Vein endothelial cell (primary cell): ENCODE data around the gene SARDH. TPM values are rescaled to one million over a fixed set of nuclear protein-coding genes. Genes with fewer than 3 reads are reported as not detected.

ENCODE experiments used
- total RNA-seq: library from RNA; depleted of rRNA; stranded (reverse); fragments of >200 nt; gene quantifications from 2 replicates; pipeline ENCODE4 v1.2.3, GENCODE V29; 2012

Gene SARDH, protein sequence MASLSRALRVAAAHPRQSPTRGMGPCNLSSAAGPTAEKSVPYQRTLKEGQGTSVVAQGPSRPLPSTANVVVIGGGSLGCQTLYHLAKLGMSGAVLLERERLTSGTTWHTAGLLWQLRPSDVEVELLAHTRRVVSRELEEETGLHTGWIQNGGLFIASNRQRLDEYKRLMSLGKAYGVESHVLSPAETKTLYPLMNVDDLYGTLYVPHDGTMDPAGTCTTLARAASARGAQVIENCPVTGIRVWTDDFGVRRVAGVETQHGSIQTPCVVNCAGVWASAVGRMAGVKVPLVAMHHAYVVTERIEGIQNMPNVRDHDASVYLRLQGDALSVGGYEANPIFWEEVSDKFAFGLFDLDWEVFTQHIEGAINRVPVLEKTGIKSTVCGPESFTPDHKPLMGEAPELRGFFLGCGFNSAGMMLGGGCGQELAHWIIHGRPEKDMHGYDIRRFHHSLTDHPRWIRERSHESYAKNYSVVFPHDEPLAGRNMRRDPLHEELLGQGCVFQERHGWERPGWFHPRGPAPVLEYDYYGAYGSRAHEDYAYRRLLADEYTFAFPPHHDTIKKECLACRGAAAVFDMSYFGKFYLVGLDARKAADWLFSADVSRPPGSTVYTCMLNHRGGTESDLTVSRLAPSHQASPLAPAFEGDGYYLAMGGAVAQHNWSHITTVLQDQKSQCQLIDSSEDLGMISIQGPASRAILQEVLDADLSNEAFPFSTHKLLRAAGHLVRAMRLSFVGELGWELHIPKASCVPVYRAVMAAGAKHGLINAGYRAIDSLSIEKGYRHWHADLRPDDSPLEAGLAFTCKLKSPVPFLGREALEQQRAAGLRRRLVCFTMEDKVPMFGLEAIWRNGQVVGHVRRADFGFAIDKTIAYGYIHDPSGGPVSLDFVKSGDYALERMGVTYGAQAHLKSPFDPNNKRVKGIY
- 0.33 and 0.67 TPM in 2 replicates for total RNA-seq

DNA sequence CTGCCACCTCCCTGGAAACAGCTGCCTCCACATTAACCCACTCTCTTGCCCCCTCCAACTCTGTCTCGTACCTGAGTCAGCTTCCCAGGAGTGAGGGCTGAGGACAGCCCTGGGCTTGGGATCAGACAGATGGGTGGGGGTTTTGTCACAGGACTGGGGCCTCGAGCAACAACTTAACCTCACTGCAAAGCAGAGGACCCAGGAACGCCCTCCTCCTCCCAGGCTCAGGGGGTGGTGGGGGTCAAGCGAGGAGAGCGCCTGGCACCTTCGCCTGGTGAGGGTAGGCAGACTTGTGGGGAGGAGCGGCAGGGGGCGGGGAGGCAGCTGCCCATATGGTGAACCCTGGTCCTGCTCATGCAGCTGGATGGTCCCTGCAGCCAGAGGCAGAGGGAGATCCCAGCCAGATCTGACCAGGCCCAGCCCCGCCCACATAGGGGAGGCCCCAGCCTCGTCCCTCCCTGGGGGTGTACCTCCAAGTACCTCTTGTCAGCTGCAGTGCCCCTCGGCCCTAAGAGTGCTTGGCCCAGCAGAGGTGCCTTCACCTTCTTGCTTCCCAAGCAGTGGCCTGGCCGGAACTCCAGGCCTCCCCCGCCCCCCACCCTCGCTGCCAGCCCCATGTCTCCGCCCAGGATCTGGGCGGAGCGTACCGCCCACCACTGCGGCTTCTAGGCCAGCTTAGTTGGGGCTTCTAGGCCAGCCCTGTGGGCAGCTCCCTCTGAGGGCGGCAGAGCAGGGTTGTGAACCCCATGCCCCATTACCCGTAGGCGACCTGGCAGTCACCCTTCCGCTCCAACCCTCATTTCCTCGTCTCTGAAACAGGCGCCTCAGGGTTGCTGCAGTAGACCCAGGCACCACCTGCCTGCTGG, at the start of gene SARDH:
TSS of gene SARDH (minus strand) at position 579 of the 866 bp plus-strand sequence. CDS start 4,179 bp downstream, outside the sequence.

GRCh38 chr9:133635533-133636531, 102.3 kb downstream of the SARDH start, which contains the start of gene DBH:
DBH (plus strand) TSS chr9:133636363; CDS start chr9:133636372, 9 bp downstream.

Other genes with a start within 250 kb of the SARDH start
- gene MYMK, start 213.4 kb downstream of the SARDH start, total RNA-seq = not detected in 2 replicates
- gene ADAMTSL2, start 203.6 kb downstream of the SARDH start, total RNA-seq = 0.10 TPM in 1 of 2 replicates, not detected in the other
- not detected in 2 replicates for gene FAM163B, start 129.0 kb downstream of the SARDH start, total RNA-seq
- not detected in 2 replicates for gene DBH, start 102.0 kb downstream of the SARDH start, total RNA-seq